GM19372 (cell line): ENCODE results near the gene CBFA2T2.
"Not testable (repeated sequence)": the region's sequence is repeated elsewhere in the genome, so short reads cannot be mapped to it uniquely, and the experiment has no call there.

Experiments
- ATAC-seq: cut with Tn5 transposase; IDR thresholded peaks from one replicate; pipeline ENCODE4 v1.9.1; 2021; ENCODE audit warnings: mild to moderate bottlenecking, low read depth, moderate library complexity; ENCODE audit not compliant: unreplicated experiment

Gene CBFA2T2

DNA sequence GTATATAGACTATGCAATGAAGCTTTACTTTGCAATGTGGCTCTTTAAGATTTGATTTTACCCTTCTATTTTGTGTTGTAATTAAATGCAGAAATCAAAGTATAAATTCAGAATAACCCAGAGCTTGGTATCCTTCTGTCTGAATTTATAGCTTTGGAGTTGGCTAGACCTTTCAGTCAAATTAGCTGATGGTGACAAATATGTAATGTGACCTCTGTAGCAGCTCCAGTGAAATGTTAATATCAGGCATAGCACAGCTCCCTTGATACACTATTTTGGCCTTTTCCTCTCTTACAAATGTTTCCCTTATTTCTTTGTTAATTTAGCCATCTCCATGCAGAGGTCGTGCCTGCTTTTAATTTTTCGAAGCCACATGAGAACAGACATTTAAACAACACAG is 11.1 kb downstream of the CBFA2T2 start:
- ATAC-seq: no peak

DNA sequence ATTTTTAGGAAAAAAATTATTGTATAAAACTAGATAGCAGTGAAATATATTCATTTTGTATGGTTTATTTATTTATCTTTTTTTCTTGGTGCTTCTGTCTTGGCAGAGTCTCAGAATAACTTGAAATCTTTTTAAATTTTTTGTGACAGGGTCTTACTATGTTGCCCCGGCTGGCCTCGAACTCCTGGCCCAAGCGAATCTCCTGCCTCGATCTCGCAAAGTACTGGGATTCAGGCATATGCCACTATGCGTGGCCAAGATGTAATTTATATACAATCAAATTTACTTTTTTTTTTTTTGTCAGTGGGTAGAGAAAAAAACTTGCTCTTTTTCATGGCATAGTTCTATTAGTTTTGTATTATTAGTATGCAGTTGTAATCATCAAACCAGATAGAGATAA is 13.7 kb downstream of the CBFA2T2 start:
- no peak for ATAC-seq

DNA sequence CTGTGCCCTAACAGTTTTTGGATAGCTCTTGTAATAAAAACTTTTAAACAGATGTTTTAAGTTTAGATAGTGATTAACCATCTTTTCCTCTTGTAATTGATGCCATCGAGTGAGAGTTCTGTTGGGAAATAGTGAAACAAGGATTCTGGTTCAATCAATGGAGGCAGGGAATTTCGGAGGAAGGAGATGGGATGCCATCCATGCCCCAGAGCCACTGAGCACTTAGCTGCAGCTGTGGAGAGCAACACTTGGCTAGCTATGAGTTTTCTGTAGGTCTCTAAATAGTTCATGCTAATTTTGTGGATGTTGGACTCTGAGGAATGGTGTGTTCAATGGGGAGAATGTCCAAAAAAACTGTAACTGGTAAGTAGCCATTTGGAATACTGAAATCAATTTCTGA is 16.7 kb downstream of the CBFA2T2 start:
- no peak for ATAC-seq

DNA sequence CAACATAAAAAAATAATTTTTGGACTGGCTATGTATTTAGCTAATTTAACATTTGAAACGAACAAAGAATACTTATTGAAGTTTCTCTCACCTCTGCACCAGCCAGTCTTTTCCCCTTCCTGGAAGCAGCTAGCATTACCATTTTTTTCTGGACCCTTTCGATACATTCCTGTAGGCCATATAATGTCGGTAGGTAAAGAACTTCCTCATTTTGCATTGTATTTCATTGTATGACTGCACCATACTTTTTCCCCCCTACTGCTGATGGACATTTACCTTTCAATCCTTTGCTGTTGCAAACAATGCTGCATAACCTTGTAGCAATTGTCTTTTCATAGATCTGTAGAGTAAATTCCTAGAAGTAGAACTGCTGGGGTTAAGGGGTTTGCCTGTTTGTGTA is 17.6 kb downstream of the CBFA2T2 start:
- ATAC-seq: no peak

DNA sequence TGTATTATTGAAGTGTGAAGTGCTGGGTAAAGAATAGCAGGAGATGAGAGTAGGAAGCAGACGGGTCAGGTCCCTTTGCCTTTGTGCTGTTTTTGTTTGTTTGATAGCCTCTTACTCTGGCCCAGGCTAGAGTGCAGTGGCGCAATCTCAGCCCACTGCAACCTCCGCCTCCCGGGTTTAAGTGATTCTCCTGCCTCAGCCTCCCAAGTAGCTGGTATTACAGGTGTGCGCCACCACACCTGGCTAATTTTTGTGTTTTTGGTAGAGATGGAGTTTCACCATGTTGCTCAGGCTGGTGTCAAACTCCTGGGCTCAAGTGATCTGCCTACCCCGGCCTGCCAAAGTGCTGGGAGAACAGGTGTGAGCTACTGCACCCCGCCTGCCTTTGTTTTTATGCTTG is 18.1 kb downstream of the CBFA2T2 start:
- not testable (repeated sequence) for ATAC-seq

DNA sequence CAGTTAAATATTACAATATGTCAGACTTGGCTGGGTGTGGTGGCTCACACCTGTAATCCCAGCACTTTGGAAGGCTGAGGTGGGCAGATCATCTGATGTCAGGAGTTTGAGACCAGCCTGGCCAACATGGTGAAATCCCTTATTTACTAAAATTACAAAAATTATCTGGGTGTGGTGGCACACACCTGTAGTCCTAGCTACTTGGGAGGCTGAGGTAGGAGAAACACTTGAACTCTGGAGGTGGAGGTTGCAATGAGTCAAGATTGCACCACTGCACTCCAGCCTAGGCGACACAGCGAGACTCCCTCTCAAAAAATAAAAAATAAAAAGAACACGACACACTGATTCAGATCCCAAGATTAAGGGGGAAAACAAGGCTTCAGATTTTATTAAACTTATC is 19.2 kb downstream of the CBFA2T2 start:
- ATAC-seq: not testable (repeated sequence)

DNA sequence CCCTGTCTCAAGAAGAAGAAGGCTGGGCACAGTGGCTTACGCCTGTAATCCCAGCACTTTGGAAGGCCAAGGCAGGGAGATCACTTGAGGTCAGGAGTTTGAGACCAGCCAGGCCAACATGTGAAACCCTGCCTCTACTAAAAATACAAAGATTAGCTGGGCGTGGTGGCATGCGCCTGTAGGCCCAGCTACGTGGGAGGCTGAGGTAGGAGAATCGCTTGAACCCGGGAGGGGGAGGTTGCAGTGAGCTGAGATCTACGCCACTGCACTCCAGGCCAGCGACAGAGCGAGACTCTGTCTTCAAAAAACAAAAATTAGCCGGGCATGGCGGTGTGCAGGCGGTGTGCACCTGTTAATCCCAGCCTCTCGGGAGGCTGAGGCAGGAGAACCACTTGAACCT is 22.0 kb downstream of the CBFA2T2 start:
- ATAC-seq: not testable (repeated sequence)

DNA sequence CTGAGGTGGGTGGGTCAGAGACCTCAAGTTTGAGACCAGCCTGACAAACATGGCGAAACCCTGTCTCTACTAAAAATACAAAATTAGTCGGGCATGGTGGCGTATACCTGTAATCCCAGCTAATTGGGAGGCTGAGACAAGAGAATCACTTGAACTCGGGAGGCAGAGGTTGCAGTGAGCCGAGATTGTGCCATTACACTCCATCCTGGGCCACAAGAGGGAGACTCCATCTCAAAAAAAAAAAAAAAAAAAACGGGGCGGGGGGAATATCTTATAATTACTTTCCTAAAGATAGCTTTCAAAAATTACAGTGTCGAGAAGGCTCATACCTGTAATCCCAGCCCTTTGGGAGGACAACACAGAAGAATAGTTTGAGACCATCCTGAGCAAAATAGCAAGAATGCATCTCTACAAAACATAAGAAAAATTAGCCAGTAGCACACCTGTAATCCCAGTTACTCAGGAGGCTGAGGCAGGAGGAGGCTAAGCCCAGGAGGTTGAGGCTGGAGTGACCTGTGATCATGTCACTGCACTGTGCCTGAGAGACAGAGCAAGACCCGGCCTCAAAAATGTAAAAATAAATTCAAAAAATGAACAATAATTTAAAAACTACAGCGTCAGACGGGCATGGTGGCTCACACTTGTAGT is 25.8 kb downstream of the CBFA2T2 start:
- ATAC-seq: no peak

DNA sequence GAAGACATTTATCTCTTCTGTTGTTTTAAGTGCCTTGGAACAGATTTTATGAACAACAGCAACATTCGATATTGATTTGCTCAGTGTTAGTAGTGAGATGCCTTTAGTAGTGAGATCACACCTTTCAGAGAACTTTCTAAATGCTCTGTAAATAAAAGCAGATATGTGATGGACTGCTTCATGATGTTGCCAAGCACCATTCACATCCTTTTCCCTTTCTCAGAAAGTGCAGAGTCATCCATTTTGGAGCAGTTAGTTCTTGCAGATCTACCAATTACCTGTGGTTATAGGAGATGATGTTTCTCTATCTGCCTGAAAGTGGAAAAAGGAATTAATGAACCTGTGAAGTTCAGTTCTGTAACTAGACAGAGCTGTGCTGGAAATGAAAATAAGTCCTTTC is 27.0 kb downstream of the CBFA2T2 start:
- no peak for ATAC-seq

DNA sequence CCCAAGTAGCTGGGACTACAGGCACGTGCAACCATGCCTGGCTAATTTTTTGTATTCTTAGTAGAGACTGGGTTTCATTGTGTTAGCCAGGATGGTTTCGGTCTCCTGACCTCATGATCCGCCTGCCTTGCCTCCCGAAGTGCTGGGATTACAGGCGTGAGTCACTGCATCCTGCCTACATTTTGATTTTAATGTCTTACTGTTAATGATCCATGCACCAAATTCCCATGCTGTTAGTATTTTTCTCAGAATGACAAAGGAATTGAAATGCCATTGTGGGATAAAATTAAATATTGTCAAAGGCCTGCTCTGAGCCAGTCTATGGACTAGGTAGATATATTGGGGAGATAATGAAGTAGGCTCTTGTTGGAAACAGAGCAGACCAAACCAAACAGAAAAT is 28.2 kb downstream of the CBFA2T2 start:
- ATAC-seq: no peak

DNA sequence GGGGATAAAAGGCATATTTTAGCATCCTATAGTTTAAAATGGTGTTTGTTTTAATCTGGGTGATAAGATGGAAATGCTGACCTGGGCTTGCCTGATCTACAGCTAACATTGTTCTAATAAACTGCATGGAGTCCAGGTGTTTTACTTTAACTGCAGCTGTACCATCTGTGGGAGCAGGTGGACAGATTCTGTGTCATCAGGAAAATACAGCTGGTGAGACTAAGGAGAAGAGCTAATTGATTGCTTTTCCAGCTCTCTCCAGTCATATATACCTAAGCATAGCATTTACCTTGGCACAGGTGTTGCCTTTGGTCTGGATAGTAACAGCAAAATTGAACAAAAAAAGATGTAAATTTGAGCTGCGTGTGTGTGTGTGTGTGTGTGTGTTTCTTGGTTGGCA is 31.6 kb downstream of the CBFA2T2 start:
- ATAC-seq: no peak

DNA sequence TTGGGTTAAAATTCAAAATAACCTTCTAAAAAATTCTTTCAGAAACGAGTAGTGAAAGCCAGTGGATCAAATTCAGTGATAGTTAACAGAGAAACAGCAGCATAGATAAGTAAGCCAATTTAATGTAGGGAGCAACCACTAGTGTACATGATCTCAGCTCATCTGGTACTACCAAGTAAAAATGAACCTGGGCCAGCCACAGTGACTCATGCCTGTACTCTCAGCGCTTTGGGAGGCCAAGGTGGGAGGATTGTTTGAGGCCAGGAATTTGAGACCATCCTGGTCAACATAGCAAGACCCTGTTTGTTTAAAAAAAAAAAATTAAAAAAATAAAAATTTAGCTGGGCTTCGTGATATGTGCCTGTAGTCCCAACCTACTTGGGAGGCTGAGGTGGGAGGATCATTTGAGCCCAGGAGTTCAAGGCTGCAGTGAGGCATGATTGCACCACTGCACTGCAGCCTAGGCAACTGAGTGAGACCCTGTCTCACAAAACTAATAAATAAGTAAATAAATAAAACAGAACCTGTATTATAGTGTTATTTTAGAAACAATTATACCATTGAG is 32.4 kb downstream of the CBFA2T2 start:
- no peak for ATAC-seq

DNA sequence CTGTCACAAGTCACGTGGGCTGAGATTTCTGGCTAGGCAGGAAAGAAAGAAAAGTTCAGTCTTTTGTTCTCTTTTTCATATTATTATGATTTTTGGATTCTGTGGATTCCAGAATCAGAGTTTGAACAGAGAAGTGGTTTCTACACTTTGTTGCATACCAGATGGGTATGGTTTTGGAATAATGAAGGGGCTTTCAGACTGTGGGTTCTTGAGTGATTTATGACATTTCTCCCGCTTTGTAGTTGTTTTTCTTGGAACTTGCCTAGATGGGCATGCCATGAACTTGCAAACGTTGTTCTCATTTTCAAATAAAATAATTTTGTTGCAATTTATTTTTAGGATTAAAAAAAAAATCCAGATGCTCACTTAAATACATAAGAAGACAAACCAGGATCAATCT is 34.4 kb downstream of the CBFA2T2 start:
- ATAC-seq: no peak

DNA sequence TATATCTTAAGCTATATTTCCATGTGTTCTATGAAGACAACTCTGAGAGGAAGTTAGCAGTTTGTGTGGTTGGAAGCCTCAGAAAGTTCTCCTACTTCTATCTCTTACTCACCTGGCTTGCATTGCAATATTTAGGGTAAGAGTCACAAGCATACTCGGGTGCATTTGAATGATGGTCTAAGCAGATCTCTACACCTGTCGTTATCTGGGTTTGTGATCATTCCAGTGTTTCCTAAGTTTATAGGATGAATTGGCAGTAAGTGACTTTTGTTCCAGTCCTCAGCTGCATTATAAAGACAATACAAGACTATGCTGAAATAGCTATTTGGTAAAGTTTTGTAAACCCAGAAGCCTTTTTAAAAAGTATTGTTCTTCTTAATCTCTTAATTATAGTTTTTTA is 36.9 kb downstream of the CBFA2T2 start:
- no peak for ATAC-seq

DNA sequence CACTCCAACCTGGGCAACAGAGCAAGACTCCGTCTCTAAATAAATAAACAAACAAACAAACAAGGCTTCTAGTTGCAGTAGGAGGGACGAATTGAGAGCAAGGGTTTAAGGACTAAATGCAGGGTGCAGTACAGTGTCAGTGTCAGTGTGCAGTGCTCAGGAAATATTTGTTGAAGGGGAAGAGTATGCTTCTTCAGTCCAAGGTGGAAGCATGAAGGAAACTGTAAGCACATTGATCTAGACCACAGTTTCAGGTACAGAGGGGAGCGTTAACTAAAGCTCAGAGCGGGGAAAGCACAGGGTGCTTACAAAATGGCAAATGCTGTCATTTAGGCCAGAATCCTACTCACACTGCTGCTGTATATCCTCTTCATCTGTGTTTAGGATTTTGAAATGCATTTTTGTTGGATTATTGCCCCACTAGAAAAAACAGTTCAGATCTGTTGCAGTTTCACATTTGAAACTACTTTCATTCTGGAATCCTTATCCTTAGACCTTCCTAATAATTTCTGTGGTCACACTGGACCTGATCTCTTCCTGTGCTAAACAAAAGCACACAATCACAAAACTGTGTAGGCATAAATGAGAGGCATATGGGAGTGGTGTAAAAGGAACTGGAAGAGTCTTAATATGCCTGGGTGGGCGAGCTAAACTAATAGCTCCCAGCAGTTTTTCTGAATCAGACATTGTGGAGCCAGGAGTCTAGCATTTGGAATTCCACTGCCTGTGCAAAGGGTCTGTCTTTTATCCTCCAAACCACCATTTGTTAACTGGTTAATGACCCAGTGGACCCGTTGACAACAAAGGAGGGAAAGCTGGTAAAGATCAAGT is 41.4 kb downstream of the CBFA2T2 start:
- ATAC-seq: no peak

DNA sequence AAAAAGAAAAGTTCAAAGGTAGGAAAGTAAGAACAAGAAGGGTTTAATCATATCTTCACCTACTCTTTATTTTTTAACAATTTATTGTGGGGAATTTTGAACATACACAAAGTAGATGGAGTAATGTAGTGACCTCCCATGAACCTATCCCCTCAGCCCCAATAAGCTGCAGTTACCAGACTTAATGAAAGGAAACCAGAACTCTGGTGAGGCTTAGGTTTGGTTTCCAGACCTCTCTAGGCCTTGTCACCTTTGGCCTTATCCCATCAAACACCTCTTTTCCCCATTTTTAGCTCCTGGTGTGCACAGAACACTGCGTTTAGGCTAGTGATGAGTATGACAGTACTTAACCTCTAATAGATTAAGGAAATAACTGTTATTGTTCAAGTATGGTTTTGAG is 42.0 kb downstream of the CBFA2T2 start:
- no peak for ATAC-seq

DNA sequence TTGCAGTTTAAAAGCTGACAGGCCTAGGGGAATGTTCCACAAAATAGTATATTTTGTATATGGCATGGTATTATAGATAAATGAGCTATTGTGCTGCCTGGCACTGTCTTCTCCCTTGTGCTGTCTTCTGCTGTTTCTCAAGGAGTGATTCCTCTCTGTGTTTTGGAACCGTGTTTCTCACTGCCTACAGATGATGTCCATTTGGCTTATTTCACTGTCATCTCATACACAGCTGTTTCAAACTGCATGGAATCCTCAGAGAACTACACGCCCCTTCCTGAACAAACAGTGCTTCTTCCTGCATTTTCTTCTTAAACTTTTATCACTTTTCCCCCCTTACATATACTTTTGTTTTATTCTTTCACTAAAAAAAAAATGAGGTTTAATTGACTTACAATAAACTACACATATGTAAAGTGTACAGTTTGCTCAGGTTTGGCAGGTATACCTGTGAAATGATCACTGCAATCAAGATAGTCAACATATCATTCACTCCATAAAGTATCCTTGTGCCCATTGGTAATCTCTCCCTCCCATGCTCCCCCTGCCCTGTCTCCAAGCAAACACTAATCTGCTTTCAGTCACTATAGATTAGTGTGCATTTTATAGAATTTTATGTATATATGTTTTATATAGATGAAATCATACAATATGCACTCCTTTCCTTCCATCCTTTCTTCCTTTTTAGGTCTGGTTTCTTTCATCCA is 43.0 kb downstream of the CBFA2T2 start:
- ATAC-seq: no peak

DNA sequence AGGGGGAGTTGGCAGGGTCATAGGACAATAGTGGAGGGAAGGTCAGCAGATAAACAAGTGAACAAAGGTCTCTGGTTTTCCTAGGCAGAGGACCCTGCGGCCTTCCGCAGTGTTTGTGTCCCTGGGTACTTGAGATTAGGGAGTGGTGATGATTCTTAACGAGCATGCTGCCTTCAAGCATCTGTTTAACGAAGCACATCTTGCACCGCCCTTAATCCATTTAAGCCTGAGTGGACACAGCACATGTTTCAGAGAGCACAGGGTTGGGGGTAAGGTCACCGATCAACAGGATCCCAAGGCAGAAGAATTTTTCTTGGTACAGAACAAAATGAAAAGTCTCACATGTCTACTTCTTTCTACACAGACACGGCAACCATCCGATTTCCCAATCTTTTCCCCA is 45.8 kb downstream of the CBFA2T2 start:
- ATAC-seq: not testable (repeated sequence)

DNA sequence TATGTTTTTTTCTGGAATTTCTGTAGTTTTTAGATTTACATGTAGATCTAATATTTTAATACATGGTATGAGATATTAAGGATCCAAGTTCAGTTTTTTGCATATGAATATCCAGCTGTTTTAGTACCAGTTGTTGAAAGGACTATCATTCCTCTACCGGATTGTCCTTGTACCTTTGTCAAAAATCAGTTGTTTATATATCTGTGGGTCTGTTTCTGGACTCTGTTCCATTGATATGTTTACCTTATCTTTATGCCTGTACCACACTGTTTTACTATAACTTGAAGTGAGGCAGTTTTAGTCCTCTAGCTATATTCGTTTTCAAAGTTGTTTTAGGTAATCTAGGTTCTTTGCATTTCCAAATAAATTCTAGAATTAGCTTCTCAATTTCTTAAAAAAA is 47.7 kb downstream of the CBFA2T2 start:
- ATAC-seq: no peak

DNA sequence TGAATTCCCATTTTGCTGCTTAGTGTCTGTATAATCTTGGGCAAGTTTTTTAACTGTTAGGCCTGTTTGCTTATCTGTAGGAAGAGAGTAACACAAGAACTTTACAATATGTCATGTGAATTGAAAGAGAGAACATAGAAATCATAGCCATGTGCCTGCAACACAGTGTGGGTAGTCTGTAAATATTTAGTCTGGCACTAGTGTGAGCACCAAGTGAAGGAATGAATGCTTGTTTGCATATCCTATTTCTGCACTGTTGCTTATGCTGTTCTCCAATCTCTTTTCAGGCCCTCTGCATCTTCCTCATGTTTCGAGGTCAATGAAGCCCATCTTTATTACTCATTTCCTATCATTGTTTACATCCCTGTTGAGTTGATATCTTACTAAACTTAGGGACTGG is 49.2 kb downstream of the CBFA2T2 start:
- ATAC-seq: no peak

DNA sequence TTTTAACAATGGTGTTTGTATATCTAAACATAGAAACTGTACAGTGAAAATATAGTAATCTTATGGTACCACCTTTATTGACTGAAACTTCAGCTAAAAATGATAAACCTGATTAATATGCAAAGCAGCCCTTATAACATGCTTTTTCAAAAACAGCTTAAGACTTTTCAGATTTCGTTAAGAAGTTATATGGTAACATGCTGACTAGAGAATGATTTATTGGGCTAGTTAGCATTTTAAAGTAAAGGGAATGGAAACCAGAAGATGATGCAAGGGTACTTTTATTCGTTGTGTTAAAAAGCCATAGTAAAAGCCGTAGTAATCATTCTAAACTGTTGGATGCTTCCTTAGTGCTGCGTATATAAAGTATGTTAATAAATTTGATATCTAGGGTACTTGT is 50.5 kb downstream of the CBFA2T2 start:
- no peak for ATAC-seq
